SK-N-SH treated with all-trans-retinoic acid at 6 μM for 48 hours (cell line): ENCODE measurements around the gene ARRB1.

Experiments used
- ATAC-seq: fragments of 200-7000 bp; cut with Tn5 transposase; 3 replicates; pipeline ENCODE4 v1.9.1; 2020; ENCODE audit warnings: mild to moderate bottlenecking, moderate library complexity
- ARNTL ChIP-seq: fragments of 450-650 bp; formaldehyde crosslinking; IDR thresholded peaks from 2 replicates; pipeline ENCODE4 v1.5.0; 2020; ENCODE audit warnings: low read depth, mild to moderate bottlenecking, moderate library complexity, borderline replicate concordance
- BACH2 ChIP-seq: fragments of 250-450 bp; sonication (Bioruptor Pico); IDR thresholded peaks from 2 replicates; pipeline ENCODE4 v1.9.0; 2021; ENCODE audit warnings: mild to moderate bottlenecking, borderline replicate concordance
- CSDC2 ChIP-seq: fragments of 250-450 bp; sonication (Bioruptor Pico); IDR thresholded peaks from 2 replicates; pipeline ENCODE4 v1.5.0; 2020; ENCODE audit warnings: mild to moderate bottlenecking, moderate library complexity
- ESRRG ChIP-seq: fragments of 250-450 bp; sonication (Bioruptor Pico); IDR thresholded peaks from 2 replicates; pipeline ENCODE4 v1.6.1; 2021; ENCODE audit warnings: mild to moderate bottlenecking
- GLIS3 ChIP-seq: fragments of 250-450 bp; sonication (Bioruptor Pico); IDR thresholded peaks from 2 replicates; pipeline ENCODE4 v1.5.0; 2020; ENCODE audit warnings: mild to moderate bottlenecking, moderate library complexity
- ISL1 ChIP-seq: fragments of 250-450 bp; sonication (Bioruptor Pico); IDR thresholded peaks from 2 replicates; pipeline ENCODE4 v2.1.2; 2022; ENCODE audit warnings: mild to moderate bottlenecking, moderate library complexity
- OSR1 ChIP-seq: fragments of 250-450 bp; sonication (Bioruptor Pico); IDR thresholded peaks from 2 replicates; pipeline ENCODE4 v1.8.0; 2022; ENCODE audit warnings: moderate library complexity, mild to moderate bottlenecking, inconsistent platforms
- SNAI2 ChIP-seq: fragments of 250-450 bp; sonication (Bioruptor Pico); IDR thresholded peaks from 2 replicates; pipeline ENCODE4 v1.5.0; 2020; ENCODE audit warnings: mild to moderate bottlenecking, moderate library complexity
- TCF4 ChIP-seq: fragments of 250-450 bp; sonication (Bioruptor Pico); IDR thresholded peaks from 2 replicates; pipeline ENCODE4 v1.8.0; 2021; ENCODE audit warnings: mild to moderate bottlenecking, moderate library complexity, borderline replicate concordance
- TOX ChIP-seq: fragments of 250-450 bp; sonication (Bioruptor Pico); IDR thresholded peaks from 2 replicates; pipeline ENCODE4 v1.8.0; 2021; ENCODE audit warnings: mild to moderate bottlenecking, moderate library complexity, borderline replicate concordance
- ZC3H10 ChIP-seq: fragments of 250-450 bp; sonication (Bioruptor Pico); IDR thresholded peaks from 2 replicates; pipeline ENCODE4 v1.5.1; 2021; ENCODE audit warnings: mild to moderate bottlenecking, moderate library complexity
- ZNF565 ChIP-seq: fragments of 450-650 bp; formaldehyde crosslinking; conservative IDR thresholded peaks from 2 replicates; pipeline ENCODE4 v1.5.0; 2020; ENCODE audit warnings: low read depth, mild to moderate bottlenecking, moderate library complexity
- ZNF70 ChIP-seq: fragments of 450-650 bp; formaldehyde crosslinking; IDR thresholded peaks from 2 replicates; pipeline ENCODE4 v1.5.0; 2020; ENCODE audit warnings: mild to moderate bottlenecking, moderate library complexity
- ZNF8 ChIP-seq: fragments of 450-650 bp; formaldehyde crosslinking; IDR thresholded peaks from 2 replicates; pipeline ENCODE4 v1.5.0; 2020; ENCODE audit warnings: mild to moderate bottlenecking, moderate library complexity
- TF ChIP-seq, protein P1 (sequence below): fragments of 250-450 bp; sonication (Bioruptor Pico); IDR thresholded peaks from 2 replicates; pipeline ENCODE4 v1.5.0; 2020; ENCODE audit warnings: mild to moderate bottlenecking, moderate library complexity
- TF ChIP-seq, protein P2 (sequence below): fragments of 250-450 bp; sonication (Bioruptor Pico); IDR thresholded peaks from 2 replicates; pipeline ENCODE4 v1.5.1; 2021; ENCODE audit warnings: mild to moderate bottlenecking, moderate library complexity
- TF ChIP-seq, protein P3 (sequence below): fragments of 250-450 bp; sonication (Bioruptor Pico); IDR thresholded peaks from 2 replicates; pipeline ENCODE4 v1.8.0; 2020; ENCODE audit warnings: mild to moderate bottlenecking, moderate library complexity, borderline replicate concordance

The ARRB1 gene

DNA sequence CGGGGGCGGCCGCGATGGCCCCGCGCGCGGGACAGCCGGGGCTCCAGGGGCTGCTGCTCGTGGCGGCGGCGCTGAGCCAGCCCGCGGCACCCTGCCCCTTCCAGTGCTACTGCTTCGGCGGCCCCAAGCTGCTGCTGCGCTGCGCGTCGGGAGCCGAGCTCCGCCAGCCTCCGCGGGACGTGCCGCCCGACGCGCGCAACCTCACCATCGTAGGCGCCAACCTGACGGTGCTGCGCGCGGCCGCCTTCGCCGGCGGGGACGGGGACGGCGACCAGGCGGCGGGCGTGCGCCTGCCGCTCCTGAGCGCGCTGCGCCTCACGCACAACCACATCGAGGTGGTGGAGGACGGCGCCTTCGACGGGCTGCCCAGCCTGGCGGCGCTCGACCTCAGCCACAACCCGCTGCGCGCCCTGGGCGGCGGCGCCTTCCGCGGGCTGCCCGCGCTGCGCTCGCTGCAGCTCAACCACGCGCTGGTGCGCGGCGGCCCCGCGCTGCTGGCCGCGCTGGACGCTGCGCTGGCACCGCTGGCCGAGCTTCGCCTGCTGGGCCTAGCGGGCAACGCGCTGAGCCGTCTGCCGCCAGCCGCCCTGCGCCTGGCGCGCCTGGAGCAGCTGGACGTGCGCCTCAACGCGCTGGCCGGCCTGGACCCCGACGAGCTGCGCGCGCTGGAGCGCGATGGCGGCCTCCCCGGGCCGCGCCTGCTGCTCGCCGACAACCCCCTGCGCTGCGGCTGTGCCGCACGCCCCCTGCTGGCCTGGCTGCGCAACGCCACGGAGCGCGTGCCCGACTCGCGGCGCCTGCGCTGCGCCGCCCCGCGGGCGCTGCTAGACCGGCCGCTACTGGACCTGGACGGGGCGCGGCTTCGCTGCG is 110.2 kb downstream of the ARRB1 start (continued):
- no peak for TF ChIP-seq TCF4

DNA sequence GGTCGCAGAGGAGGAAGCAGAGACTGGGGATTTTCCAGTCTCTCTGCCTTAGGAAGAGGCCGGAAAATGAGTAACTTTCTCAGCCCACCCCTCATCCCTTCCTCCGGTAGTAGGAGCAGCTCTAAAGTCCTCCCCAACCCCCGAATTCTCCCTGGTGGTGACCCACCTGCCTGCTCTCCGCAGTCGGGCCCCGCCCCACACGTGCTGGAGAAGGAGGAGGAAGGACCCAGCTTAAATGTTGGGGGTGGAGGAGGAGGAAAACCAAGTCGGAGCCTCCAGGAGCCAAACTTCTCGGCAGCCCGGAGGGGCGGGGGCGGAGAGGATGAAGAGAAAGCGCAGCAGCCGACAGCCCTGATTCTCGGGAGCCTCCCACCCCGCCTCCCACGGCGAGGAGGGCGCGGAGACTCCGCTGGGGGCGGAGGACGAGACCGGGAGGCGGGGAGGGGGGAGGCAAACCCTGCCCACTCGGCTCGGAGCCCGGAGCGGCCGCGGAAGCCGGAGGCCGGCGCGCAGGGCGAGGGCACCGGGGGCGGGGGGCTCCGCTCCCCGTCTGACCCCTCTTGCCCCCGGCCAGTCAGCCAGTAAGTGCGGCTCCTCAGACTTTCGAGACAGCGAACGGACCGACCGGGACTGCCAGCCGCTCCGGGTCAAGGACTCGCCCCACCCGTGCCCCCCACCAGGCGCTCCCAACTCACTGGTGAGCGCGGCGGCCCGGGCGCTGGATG is 111.0 kb downstream of the ARRB1 start, which contains the start of gene TPBGL:
TSS of gene TPBGL (plus strand) at position 464 of the 725 bp plus-strand sequence. CDS start 276 bp downstream, outside the sequence.
- ATAC-seq: no peak

GRCh38 chr11:75239531-75240290 is 111.8 kb downstream of the ARRB1 start:
- no peak for ATAC-seq
- TF ChIP-seq GLIS3 (CRISPR knock-in tag): no peak
- TF ChIP-seq, protein P1, sequence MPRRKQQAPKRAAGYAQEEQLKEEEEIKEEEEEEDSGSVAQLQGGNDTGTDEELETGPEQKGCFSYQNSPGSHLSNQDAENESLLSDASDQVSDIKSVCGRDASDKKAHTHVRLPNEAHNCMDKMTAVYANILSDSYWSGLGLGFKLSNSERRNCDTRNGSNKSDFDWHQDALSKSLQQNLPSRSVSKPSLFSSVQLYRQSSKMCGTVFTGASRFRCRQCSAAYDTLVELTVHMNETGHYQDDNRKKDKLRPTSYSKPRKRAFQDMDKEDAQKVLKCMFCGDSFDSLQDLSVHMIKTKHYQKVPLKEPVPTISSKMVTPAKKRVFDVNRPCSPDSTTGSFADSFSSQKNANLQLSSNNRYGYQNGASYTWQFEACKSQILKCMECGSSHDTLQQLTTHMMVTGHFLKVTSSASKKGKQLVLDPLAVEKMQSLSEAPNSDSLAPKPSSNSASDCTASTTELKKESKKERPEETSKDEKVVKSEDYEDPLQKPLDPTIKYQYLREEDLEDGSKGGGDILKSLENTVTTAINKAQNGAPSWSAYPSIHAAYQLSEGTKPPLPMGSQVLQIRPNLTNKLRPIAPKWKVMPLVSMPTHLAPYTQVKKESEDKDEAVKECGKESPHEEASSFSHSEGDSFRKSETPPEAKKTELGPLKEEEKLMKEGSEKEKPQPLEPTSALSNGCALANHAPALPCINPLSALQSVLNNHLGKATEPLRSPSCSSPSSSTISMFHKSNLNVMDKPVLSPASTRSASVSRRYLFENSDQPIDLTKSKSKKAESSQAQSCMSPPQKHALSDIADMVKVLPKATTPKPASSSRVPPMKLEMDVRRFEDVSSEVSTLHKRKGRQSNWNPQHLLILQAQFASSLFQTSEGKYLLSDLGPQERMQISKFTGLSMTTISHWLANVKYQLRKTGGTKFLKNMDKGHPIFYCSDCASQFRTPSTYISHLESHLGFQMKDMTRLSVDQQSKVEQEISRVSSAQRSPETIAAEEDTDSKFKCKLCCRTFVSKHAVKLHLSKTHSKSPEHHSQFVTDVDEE: no peak
- TF ChIP-seq, protein P2, sequence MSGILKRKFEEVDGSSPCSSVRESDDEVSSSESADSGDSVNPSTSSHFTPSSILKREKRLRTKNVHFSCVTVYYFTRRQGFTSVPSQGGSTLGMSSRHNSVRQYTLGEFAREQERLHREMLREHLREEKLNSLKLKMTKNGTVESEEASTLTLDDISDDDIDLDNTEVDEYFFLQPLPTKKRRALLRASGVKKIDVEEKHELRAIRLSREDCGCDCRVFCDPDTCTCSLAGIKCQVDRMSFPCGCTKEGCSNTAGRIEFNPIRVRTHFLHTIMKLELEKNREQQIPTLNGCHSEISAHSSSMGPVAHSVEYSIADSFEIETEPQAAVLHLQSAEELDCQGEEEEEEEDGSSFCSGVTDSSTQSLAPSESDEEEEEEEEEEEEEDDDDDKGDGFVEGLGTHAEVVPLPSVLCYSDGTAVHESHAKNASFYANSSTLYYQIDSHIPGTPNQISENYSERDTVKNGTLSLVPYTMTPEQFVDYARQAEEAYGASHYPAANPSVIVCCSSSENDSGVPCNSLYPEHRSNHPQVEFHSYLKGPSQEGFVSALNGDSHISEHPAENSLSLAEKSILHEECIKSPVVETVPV (CRISPR knock-in tag): no peak
- TF ChIP-seq TCF4: no peak
- no peak for TF ChIP-seq SNAI2 (CRISPR knock-in tag)
- TF ChIP-seq ISL1: no peak
- TF ChIP-seq CSDC2 (CRISPR knock-in tag): no peak
- no peak for TF ChIP-seq ZNF70
- TF ChIP-seq, protein P3, sequence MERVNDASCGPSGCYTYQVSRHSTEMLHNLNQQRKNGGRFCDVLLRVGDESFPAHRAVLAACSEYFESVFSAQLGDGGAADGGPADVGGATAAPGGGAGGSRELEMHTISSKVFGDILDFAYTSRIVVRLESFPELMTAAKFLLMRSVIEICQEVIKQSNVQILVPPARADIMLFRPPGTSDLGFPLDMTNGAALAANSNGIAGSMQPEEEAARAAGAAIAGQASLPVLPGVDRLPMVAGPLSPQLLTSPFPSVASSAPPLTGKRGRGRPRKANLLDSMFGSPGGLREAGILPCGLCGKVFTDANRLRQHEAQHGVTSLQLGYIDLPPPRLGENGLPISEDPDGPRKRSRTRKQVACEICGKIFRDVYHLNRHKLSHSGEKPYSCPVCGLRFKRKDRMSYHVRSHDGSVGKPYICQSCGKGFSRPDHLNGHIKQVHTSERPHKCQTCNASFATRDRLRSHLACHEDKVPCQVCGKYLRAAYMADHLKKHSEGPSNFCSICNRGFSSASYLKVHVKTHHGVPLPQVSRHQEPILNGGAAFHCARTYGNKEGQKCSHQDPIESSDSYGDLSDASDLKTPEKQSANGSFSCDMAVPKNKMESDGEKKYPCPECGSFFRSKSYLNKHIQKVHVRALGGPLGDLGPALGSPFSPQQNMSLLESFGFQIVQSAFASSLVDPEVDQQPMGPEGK (CRISPR knock-in tag): no peak
- no peak for TF ChIP-seq TOX (CRISPR knock-in tag)
- TF ChIP-seq ZC3H10 (CRISPR knock-in tag): no peak
- no peak for TF ChIP-seq ZNF565 (CRISPR knock-in tag)
- TF ChIP-seq BACH2 (CRISPR knock-in tag): no peak

More for the DNA sequence above, 111.0 kb downstream of the ARRB1 start, which contains the start of gene TPBGL:
- TF ChIP-seq TCF4 (no peak), OSR1 (CRISPR knock-in tag) (no peak), ZC3H10 (CRISPR knock-in tag) (no peak), ESRRG (no peak), ZNF70 (no peak), ZNF8 (CRISPR knock-in tag) (no peak), ARNTL (CRISPR knock-in tag) (no peak)
- TF ChIP-seq, protein P1: no peak
